COLO829 (cell line): ENCODE data around the gene CFAP97.
"Not testable (repeated sequence)": the region's sequence is repeated elsewhere in the genome, so short reads cannot be mapped to it uniquely, and the experiment has no call there.

Experiments
- DNase-seq: peaks from one replicate; pipeline ENCODE4 v3.0.0; 2012; ENCODE audit warnings: low spot score

The CFAP97 gene

GRCh38 chr4:185139736-185140135, 64.1 kb downstream of the CFAP97 start:
- DNase-seq, result no peak

GRCh38 chr4:185138161-185138560, 65.6 kb downstream of the CFAP97 start:
- DNase-seq, result no peak

- DNase-seq, result no peak
These were observed 66.4 kb downstream of the CFAP97 start for GRCh38 chr4:185137233-185137925.

GRCh38 chr4:185134307-185134869, 69.4 kb downstream of the CFAP97 start:
- peak; percentile 80 for DNase-seq

GRCh38 chr4:185128272-185129119, 75.3 kb downstream of the CFAP97 start:
- no peak for DNase-seq

- DNase-seq, result no peak
These were observed 76.5 kb downstream of the CFAP97 start for GRCh38 chr4:185127021-185127925.

GRCh38 chr4:185124006-185124405, 79.8 kb downstream of the CFAP97 start:
- DNase-seq, result no peak

GRCh38 chr4:185122681-185123345, 81.0 kb downstream of the CFAP97 start:
- no peak for DNase-seq

- no peak for DNase-seq
These were observed 83.2 kb downstream of the CFAP97 start for GRCh38 chr4:185120631-185120946.

GRCh38 chr4:185119927-185120630, 83.7 kb downstream of the CFAP97 start:
- no peak for DNase-seq

- not testable (repeated sequence) for DNase-seq
These were observed 84.3 kb downstream of the CFAP97 start for GRCh38 chr4:185119467-185119866.

- DNase-seq, result no peak
These were observed 84.9 kb downstream of the CFAP97 start for GRCh38 chr4:185118876-185119275.

GRCh38 chr4:185117300-185117934, 86.4 kb downstream of the CFAP97 start:
- DNase-seq, result no peak

GRCh38 chr4:185115827-185116232, 88.0 kb downstream of the CFAP97 start:
- peak; percentile 69 for DNase-seq

- no peak for DNase-seq
These were observed 90.5 kb downstream of the CFAP97 start for GRCh38 chr4:185113340-185113739.

- peak; percentile 98 for DNase-seq
These were observed 91.7 kb downstream of the CFAP97 start for GRCh38 chr4:185112104-185112503.

- DNase-seq, result no peak
These were observed 93.4 kb downstream of the CFAP97 start for GRCh38 chr4:185110375-185110823.

GRCh38 chr4:185109736-185110135, 94.1 kb downstream of the CFAP97 start:
- DNase-seq, result no peak
